Measurements from ENCODE around the gene CYS1. TPM values are rescaled to one million over a fixed set of nuclear protein-coding genes. Genes with fewer than 3 reads are reported as not detected.

CYS1 gene
- total and polyA plus RNA-seq, 2 of the 13 experiments (the other 11 are each of a cell fraction or from before 2014, with no cell fraction given), result 0.04 TPM; not detected in 1

- TF ChIP-seq ZNF674 (CRISPR knock-in tag; IDR thresholded peaks at IDR 0.05; ENCODE audit: low read depth) (no peak), EZH2 (conservative IDR thresholded peaks at IDR 0.05; ENCODE audit: low read depth, low read length) (peak; percentile 94), SP4 (CRISPR knock-in tag; IDR thresholded peaks at IDR 0.05) (0 out of 2 replicates have a peak, but pooled peaks have one; percentile 10), ZNF777 (CRISPR knock-in tag; IDR thresholded peaks at IDR 0.05) (peak; percentile 26; the same call in 1 of the 2 replicates)
Observed at GRCh38 chr2:10080536-10081304, 509 bp upstream of the CYS1 start (continued).

GRCh38 chr2:10079266-10079869 is 843 bp downstream of the CYS1 start:
- Histone ChIP-seq H3K4me2 (ENCODE audit: low read depth, low read length) (peak overlapping the region; percentile 72), H3K9ac (ENCODE audit: insufficient read depth, low read depth, low read length) (peak overlapping the region; percentile 55; the same call in 1 of the 2 replicates), H3K27ac (ENCODE audit: extremely low read length, insufficient read depth, low read length) (no peak overlapping the region), H4K20me1 (ENCODE audit: insufficient read depth, low read length) (no peaks in the 10 kb centered on the region), H3K4me3 (replicated peaks in 1 of 3; ENCODE audit: insufficient read depth in 1 of 3, low read depth in 2 of 3, low read length in 3 of 3) (peak overlapping the region; percentile 56 to 72 (median 59); a peak in 5 of 6 replicates), H3K36me3 (replicated peaks in 1 of 2; ENCODE audit: control insufficient read depth in 1 of 2, insufficient read depth in 2 of 2, low read length in 2 of 2) (no peaks in the 10 kb centered on the region), H3K4me1 (ENCODE audit: insufficient read depth, low read length) (peaks cover 9% of the 10 kb centered on the region; the same call in 1 of the 2 replicates), H2AFZ (ENCODE audit: low read length) (no peak overlapping the region), H3K9me3 (ENCODE audit: low read length) (no peaks in the 10 kb centered on the region), H3K27me3 (ENCODE audit: control insufficient read depth in 1 of 2, insufficient read depth in 2 of 2, low read length in 2 of 2) (peaks cover 10 to 71% of the 10 kb centered on the region in 2 experiments; a peak in 4 of 5 replicates), H3K79me2 (ENCODE audit: insufficient read depth, low read length) (no peaks in the 10 kb centered on the region)
- FAIRE-seq, result no peak
- intact Hi-C loops (cut with micrococcal nuclease; ENCODE audit: unreplicated experiment) (no loop called here), in situ Hi-C loops (cut with HindIII; ENCODE audit: extremely low pct_ligation_motif_present, low pct_unique_long_range_greater_than_20kb) (loop anchor here (5.0 kb wide), 1 partner anchor 38 kb away; no protein-coding TSS in a partner anchor)
- no TSS peak for BruUV-seq (replicated peaks)
- POLR2A ChIA-PET, result no interaction called here
- CTCF ChIA-PET (ENCODE audit: low intra/inter-chr PET ratio, low total read pairs), result interaction anchor here (1.4 kb wide), 1 partner anchor 18 kb away, joined by 3 read pairs; no protein-coding TSS in a partner anchor
- peak; percentile 82 for ATAC-seq
- DNase-seq (ENCODE audit: low spot score), result no peak
- WGBS (ENCODE audit: low lambda C conversion rate), result 12% methylated on average over 19 of the region's 53 CpGs
- TF ChIP-seq PHF20 (CRISPR knock-in tag; IDR thresholded peaks at IDR 0.05) (no peak), ZNF563 (CRISPR knock-in tag; IDR thresholded peaks at IDR 0.05) (peak; percentile 58; the same call in 1 of the 2 replicates), DMTF1 (CRISPR knock-in tag; IDR thresholded peaks at IDR 0.05) (no peak), ZNF263 (CRISPR knock-in tag; IDR thresholded peaks at IDR 0.05) (0 out of 2 replicates have a peak, but pooled peaks have one; percentile 11), MXD3 (CRISPR knock-in tag; IDR thresholded peaks at IDR 0.05) (no peak), ZNF75D (CRISPR knock-in tag; IDR thresholded peaks at IDR 0.05; ENCODE audit: borderline replicate concordance) (no peak), DMAP1 (CRISPR knock-in tag; IDR thresholded peaks at IDR 0.05) (no peak), ZKSCAN5 (CRISPR knock-in tag; IDR thresholded peaks at IDR 0.05) (no peak), PCBP2 (optimal IDR thresholded peaks at IDR 0.05; ENCODE audit: low read depth, low read length, poor library complexity, severe bottlenecking) (no peak), RXRA (CRISPR knock-in tag; IDR thresholded peaks at IDR 0.05) (no peak), HOXA3 (CRISPR knock-in tag; IDR thresholded peaks at IDR 0.05) (0 out of 2 replicates have a peak, but pooled peaks have one; percentile 9), ATF7-NPFF (CRISPR knock-in tag; IDR thresholded peaks at IDR 0.05; ENCODE audit: low read depth) (no peak), ZBTB21 (CRISPR knock-in tag; IDR thresholded peaks at IDR 0.05) (no peak), NFRKB (IDR thresholded peaks at IDR 0.05) (no peak)
- TF ChIP-seq, protein P1, sequence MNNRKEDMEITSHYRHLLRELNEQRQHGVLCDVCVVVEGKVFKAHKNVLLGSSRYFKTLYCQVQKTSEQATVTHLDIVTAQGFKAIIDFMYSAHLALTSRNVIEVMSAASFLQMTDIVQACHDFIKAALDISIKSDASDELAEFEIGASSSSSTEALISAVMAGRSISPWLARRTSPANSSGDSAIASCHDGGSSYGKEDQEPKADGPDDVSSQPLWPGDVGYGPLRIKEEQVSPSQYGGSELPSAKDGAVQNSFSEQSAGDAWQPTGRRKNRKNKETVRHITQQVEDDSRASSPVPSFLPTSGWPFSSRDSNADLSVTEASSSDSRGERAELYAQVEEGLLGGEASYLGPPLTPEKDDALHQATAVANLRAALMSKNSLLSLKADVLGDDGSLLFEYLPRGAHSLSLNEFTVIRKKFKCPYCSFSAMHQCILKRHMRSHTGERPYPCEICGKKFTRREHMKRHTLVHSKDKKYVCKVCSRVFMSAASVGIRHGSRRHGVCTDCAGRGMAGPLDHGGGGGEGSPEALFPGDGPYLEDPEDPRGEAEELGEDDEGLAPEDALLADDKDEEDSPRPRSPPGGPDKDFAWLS (CRISPR knock-in tag; IDR thresholded peaks at IDR 0.05; ENCODE audit: borderline replicate concordance), result no peak

Data from HepG2 (cell line).